Fibroblast of villous mesenchyme (primary cell): ENCODE data around the gene VASN. TPM values are rescaled to one million over a fixed set of nuclear protein-coding genes. Genes with fewer than 3 reads are reported as not detected.
"Not testable (repeated sequence)": the region's sequence is repeated elsewhere in the genome, so short reads cannot be mapped to it uniquely, and the experiment has no call there.

Experiments
- DNase-seq: peaks from one replicate; pipeline ENCODE4 v3.0.0-alpha.2; 2010; ENCODE audit warnings: low read depth
- H3K4me3 ChIP-seq: 2 replicates; pipeline ENCODE4 v1.5.1; 2011; ENCODE audit warnings: low read depth, mild to moderate bottlenecking, low read length
- CTCF ChIP-seq: IDR thresholded peaks from 2 replicates; pipeline ENCODE4 v1.5.1; 2012; ENCODE audit warnings: low read depth, mild to moderate bottlenecking, low read length; ENCODE audit not compliant: insufficient read depth
- total RNA-seq: library from RNA; depleted of rRNA; stranded (reverse); fragments of >200 nt; gene quantifications from 2 replicates; pipeline ENCODE4 v1.2.3, GENCODE V29; 2012

VASN gene
- total RNA-seq, 1 donor: 133 TPM

GRCh38 chr16:4392382-4393239 lies 21.0 kb downstream of the VASN start:
- no peak for TF ChIP-seq CTCF
- DNase-seq: peak; percentile 87

GRCh38 chr16:4393240-4393600 lies 21.6 kb downstream of the VASN start:
- peak; percentile 80 for DNase-seq
- H3K4me3 ChIP-seq: no peak overlapping the region
- no peak for TF ChIP-seq CTCF

More at GRCh38 chr16:4392382-4393239, 21.0 kb downstream of the VASN start:
- no peak overlapping the region for H3K4me3 ChIP-seq

DNA sequence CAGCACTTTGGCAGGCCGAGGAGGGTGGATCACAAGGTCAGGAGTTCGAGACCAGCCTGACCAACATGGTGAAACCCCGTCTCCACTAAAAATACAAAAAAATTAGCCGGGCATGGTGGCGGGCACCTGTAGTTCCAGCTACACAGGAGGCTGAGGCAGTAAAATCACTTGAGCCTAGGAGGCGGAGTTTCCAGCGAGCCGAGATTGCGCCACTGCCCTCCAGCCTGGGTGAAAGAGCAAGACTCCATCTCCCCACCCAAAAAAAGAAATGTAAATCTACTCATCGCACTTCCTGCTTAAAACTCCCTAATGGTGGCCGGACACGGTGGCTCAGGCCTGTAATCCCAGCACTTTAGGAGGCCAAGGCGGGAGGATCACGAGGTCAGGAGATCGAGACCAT lies 22.2 kb downstream of the VASN start:
- DNase-seq, H3K4me3 ChIP-seq: not testable (repeated sequence)

DNA sequence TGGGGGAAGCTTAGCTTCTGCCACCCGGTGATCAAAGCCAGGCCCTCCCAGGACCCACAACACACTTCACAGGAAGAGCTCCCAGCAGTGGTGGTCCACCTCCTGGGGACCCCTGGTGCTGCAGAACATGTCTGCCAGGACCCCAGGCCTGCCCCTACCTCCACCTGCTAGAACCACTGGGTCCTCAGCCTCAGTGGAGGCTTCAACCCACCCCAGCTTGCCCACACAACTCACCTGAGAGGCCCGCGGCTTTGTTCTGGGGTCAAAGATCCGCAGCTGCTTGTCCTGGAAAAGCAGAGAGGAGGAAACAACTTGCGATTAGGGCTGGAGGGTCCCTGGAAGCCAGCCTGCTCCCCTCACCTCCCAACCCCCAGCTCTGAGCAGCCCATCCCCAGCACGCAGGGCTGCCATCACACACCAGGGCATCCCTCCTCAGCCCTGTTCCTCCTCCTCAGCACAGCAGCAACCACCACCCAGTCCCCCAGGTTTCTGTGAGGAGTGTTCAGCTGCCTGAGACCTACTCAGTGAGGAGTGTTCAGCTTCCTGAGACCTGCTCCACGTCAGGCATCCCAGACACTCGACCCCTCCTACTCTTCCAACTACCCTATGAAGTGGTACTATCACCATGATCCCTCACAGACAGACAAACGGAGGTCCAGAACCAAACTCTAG lies 23.5 kb downstream of the VASN start:
- DNase-seq: no peak
- H3K4me3 ChIP-seq: no peak overlapping the region
- TF ChIP-seq CTCF: no peak

- DNase-seq: no peak
- TF ChIP-seq CTCF: no peak
- H3K4me3 ChIP-seq: no peak overlapping the region
These were observed 27.5 kb downstream of the VASN start for GRCh38 chr16:4399001-4399730.

GRCh38 chr16:4401094-4401501 lies 29.4 kb downstream of the VASN start:
- no peak for TF ChIP-seq CTCF
- no peak overlapping the region for H3K4me3 ChIP-seq
- no peak for DNase-seq

GRCh38 chr16:4401510-4401909 lies 29.9 kb downstream of the VASN start:
- no peak for TF ChIP-seq CTCF
- DNase-seq: no peak
- no peak overlapping the region for H3K4me3 ChIP-seq
